GM21723 (cell line): Measurements from ENCODE around the gene YWHAB.
"Not testable (repeated sequence)": the region's sequence is repeated elsewhere in the genome, so short reads cannot be mapped to it uniquely, and the experiment has no call there.

Source experiments
- ATAC-seq: cut with Tn5 transposase; IDR thresholded peaks from one replicate; pipeline ENCODE4 v1.9.1; 2021; ENCODE audit warnings: mild to moderate bottlenecking, moderate library complexity; ENCODE audit not compliant: unreplicated experiment

The YWHAB gene

GRCh38 chr20:44866703-44867335, 18.7 kb upstream of the YWHAB start:
- ATAC-seq = no peak

GRCh38 chr20:44869471-44869870, 16.0 kb upstream of the YWHAB start:
- ATAC-seq = no peak

- not testable (repeated sequence) for ATAC-seq
Measured at GRCh38 chr20:44882360-44882759, 3.1 kb upstream of the YWHAB start.

- ATAC-seq = no peak
Measured at GRCh38 chr20:44883214-44883902, 2.1 kb upstream of the YWHAB start.

GRCh38 chr20:44884907-44885391, 556 bp upstream of the YWHAB start:
- ATAC-seq = peak; percentile 37

- no peak for ATAC-seq
Measured at GRCh38 chr20:44886266-44886651, 754 bp downstream of the YWHAB start.

- no peak for ATAC-seq
Measured at GRCh38 chr20:44886828-44887227, 1.3 kb downstream of the YWHAB start.

- no peak for ATAC-seq
Measured at GRCh38 chr20:44887466-44887865, 2.0 kb downstream of the YWHAB start.

- no peak for ATAC-seq
Measured at GRCh38 chr20:44888226-44889103, 3.0 kb downstream of the YWHAB start.

- no peak for ATAC-seq
Measured at GRCh38 chr20:44891826-44892225, 6.3 kb downstream of the YWHAB start.

GRCh38 chr20:44894959-44895358, 9.5 kb downstream of the YWHAB start:
- no peak for ATAC-seq

- no peak for ATAC-seq
Measured at GRCh38 chr20:44896583-44896982, 11.1 kb downstream of the YWHAB start.

GRCh38 chr20:44897133-44897532, 11.6 kb downstream of the YWHAB start:
- ATAC-seq = no peak

- no peak for ATAC-seq
Measured at GRCh38 chr20:44900231-44900854, 14.8 kb downstream of the YWHAB start.

GRCh38 chr20:44901974-44902373, 16.5 kb downstream of the YWHAB start:
- no peak for ATAC-seq

- no peak for ATAC-seq
Measured at GRCh38 chr20:44904377-44904776, 18.9 kb downstream of the YWHAB start.

- no peak for ATAC-seq
Measured at GRCh38 chr20:44908987-44909871, 23.7 kb downstream of the YWHAB start.

- ATAC-seq = peak; percentile 83
Measured at GRCh38 chr20:44909872-44910689, 24.6 kb downstream of the YWHAB start, which contains the start of gene PABPC1L. PABPC1L (plus strand) TSS chr20:44910060; CDS start chr20:44910144, 84 bp downstream.

- no peak for ATAC-seq
Measured at GRCh38 chr20:44910690-44911262, 25.3 kb downstream of the YWHAB start.
